ENCODE measurements around the gene HABP4. TPM values are rescaled to one million over a fixed set of nuclear protein-coding genes. Genes with fewer than 3 reads are reported as not detected.

HABP4 gene
- total RNA-seq, 1 donor from 2014 or later = 41.2 TPM

DNA sequence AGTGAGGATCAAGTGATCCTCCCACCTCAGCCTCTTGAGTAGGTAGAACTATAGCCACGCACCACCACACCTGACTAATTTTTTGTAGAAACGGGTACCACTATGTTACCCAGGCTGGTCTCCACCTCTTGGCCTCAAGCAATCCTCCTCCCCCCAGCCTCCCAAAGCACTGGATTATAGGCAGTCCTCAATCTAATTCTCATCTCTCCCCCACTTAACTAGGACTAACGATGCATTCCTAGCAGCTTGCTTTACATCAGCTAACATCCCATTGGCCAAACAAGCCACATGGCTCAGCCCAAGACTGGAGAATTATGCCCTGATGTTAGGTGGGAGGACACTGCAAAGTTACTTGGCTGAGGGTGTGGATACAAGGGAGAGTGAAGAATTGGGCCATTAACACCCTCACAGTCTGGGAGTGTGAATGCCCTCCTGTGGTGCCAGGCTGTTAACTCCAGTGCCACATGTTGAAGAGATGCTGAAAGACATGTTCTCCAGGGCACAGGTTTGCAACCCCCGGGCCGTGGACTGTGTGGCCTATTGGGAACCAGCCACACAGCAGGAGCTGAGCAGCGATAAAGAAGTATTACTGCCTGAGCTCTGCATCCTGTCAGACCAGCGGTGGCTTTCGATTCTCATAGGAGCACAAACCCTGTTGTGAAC, 26.5 kb upstream of the HABP4 start:
- no peak for DNase-seq (ENCODE audit: low read depth)
- TF ChIP-seq, protein P1, sequence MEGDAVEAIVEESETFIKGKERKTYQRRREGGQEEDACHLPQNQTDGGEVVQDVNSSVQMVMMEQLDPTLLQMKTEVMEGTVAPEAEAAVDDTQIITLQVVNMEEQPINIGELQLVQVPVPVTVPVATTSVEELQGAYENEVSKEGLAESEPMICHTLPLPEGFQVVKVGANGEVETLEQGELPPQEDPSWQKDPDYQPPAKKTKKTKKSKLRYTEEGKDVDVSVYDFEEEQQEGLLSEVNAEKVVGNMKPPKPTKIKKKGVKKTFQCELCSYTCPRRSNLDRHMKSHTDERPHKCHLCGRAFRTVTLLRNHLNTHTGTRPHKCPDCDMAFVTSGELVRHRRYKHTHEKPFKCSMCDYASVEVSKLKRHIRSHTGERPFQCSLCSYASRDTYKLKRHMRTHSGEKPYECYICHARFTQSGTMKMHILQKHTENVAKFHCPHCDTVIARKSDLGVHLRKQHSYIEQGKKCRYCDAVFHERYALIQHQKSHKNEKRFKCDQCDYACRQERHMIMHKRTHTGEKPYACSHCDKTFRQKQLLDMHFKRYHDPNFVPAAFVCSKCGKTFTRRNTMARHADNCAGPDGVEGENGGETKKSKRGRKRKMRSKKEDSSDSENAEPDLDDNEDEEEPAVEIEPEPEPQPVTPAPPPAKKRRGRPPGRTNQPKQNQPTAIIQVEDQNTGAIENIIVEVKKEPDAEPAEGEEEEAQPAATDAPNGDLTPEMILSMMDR (conservative IDR thresholded peaks at IDR 0.05; ENCODE audit: low read depth, low read length) = no peak
- no peak overlapping the region for H3K4me3 ChIP-seq (ENCODE audit: low read depth, low read length)

DNA sequence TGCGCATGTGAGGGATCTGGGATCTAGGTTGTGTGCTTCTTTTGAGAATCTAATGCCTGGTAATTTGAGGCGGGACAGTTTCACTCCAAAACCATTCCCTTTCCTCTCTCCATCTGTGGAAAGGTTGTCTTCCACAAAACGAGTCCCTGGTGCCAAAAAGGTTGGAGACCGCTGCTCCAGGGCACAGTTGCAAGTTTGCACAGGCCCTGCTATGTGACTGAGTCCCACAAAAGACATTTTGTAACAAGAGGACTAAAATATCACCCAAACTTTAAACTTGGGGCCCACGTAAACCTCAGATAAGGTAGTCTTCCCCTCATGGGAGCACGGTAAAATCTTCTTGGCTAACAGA, 26.0 kb upstream of the HABP4 start:
- TF ChIP-seq, protein P1 (conservative IDR thresholded peaks at IDR 0.05; ENCODE audit: low read depth, low read length) = no peak
- DNase-seq (ENCODE audit: low read depth) = no peak
- no peak overlapping the region for H3K4me3 ChIP-seq (ENCODE audit: low read depth, low read length)

DNA sequence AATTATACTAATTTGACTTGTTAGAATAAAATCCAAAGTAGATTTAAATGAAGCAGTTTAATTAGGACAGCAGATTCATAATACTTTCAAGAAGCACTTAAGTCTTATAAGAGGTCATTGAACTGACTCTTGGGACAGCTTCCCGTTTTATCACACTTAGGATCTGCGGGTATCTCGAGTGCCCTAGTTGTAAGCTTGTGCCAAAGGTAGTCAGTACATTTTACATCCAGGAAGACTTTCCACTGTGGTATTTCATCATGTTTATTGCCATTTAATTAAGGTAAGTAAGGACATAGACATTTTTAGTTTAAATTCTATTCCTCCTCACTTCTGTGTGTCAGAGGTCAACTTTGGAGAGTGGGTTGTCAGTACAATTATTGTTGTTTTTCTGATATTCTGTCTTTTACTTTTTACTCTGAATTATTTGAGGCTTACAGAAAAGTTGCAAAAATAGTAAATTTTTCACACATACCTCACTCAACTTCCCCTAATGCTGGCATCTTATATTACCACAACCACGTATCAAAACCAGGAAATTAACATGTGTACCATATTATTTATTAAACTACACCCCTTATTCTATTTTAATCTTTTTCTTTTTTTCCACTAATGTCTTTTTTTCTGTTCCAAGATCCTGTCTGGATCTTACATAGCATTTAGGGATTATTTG, 24.3 kb upstream of the HABP4 start:
- TF ChIP-seq, protein P1 (conservative IDR thresholded peaks at IDR 0.05; ENCODE audit: low read depth, low read length) = no peak
- DNase-seq (ENCODE audit: low read depth) = no peak
- no peak overlapping the region for H3K4me3 ChIP-seq (ENCODE audit: low read depth, low read length)

DNA sequence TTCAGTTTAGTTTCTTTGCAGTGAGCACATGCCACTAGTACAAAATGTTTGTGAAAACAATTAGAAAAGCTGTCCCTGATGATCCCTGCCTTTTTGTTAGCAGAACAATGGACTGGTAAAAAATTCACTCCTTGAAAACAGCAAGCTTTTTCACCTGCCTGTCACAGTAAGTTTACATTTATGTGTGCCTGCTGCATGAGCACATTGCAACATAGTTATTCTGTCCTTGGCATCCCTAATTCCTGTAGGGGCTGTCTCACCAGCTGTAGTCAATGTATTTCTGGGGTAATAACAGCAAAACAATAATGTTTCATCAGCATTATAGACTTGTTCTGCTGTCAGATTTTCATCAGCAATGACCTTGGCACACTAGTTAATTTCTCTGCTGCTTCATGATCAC, 20.2 kb upstream of the HABP4 start:
- DNase-seq (ENCODE audit: low read depth) = no peak
- TF ChIP-seq, protein P1 (conservative IDR thresholded peaks at IDR 0.05; ENCODE audit: low read depth, low read length) = no peak
- H3K4me3 ChIP-seq (ENCODE audit: low read depth, low read length) = no peak overlapping the region

DNA sequence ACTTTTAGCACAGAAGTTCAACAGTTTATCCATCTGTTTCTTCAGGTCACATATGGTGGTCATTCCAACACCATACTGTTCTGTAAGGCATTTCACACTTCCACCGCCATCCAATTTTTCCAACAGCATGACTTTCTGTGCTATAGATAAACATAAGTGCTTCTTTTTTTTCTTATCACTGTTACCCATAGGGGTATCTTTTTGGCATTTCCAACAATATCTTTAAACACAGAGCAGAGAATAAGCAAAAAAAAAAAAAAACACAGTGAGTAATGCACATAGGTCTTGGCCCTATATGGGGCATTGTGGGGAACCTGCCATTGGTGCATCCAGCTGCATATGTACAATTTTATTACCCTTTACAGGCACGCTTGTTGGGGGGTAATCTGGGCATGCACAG, 19.6 kb upstream of the HABP4 start:
- no peak overlapping the region for H3K4me3 ChIP-seq (ENCODE audit: low read depth, low read length)
- no peak for DNase-seq (ENCODE audit: low read depth)
- TF ChIP-seq, protein P1 (conservative IDR thresholded peaks at IDR 0.05; ENCODE audit: low read depth, low read length) = no peak

DNA sequence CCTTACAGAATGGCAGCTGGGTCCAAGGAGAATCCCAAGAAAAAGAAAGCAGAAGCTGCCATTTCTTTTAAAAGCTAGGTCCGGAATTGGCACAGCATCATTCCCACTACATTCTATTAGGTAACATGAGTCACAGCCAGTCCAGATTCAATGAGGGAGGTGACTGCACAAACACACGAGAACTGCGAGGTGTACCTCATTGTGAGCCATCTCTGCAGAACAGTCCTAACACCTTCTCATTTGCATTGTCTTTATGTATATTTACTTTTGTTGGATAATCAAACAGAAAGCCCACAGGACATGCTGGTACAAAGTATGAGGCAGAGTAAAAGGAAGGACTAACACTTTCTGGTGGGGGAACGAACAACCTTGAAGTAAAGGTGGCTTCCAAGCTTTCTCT, 14.6 kb upstream of the HABP4 start:
- TF ChIP-seq, protein P1 (conservative IDR thresholded peaks at IDR 0.05; ENCODE audit: low read depth, low read length) = no peak
- no peak for DNase-seq (ENCODE audit: low read depth)
- no peak overlapping the region for H3K4me3 ChIP-seq (ENCODE audit: low read depth, low read length)

DNA sequence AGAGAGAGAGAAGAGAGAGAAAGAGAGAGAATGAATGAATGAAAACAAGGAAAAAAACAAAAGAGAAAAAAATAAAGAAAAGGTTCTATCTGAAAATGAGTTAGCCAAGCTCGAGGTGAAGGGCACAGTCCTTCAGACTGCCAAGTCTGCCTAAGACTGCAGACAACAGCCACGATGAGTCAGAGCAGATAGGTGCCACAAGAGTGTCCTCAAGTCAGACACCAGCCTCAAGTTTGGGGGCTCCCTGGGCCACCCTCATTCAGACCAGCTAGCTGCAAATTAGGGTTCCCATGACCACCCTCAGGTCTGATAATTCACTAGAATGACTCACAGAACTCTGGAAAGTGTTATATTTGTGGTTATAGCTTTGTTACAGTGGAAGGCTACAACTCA, 13.9 kb upstream of the HABP4 start:
- DNase-seq (ENCODE audit: low read depth) = no peak
- TF ChIP-seq, protein P1 (conservative IDR thresholded peaks at IDR 0.05; ENCODE audit: low read depth, low read length) = no peak
- no peak overlapping the region for H3K4me3 ChIP-seq (ENCODE audit: low read depth, low read length)
